ENCODE measurements around the gene PCCA. TPM values are rescaled to one million over a fixed set of nuclear protein-coding genes. Genes with fewer than 3 reads are reported as not detected.

Gene PCCA
- total RNA-seq, 1 donor from 2014 or later, result 66.8 TPM

DNA sequence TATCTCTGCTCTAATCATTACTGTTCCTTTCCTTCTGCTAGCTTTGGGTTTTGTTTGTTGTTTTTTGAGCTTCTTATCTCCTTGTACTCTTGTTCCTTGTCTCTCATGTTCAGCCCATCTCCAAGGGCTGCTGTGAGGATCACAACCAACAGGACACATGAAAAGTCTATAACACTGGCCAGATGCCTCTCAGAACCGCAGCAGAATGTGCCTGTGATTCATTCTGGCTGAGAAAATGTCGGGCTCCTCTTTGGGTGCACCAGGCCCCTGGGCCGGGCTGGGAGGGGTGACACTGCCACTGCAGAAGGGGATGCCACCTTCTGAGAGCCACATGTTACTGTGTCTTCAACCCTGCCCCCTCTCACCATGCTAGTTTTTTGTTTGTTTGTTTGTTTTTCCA lies 451.7 kb downstream of the PCCA start:
- Mint-ChIP-seq H3K27me3 (ENCODE audit: unreplicated experiment) (no peaks in the 10 kb centered on the region), H3K4me3 (ENCODE audit: unreplicated experiment) (no peak overlapping the region), H3K36me3 (ENCODE audit: unreplicated experiment) (no peaks in the 10 kb centered on the region), H3K4me1 (ENCODE audit: low read depth, unreplicated experiment) (peaks cover 35% of the 10 kb centered on the region), H3K9me3 (ENCODE audit: unreplicated experiment) (peaks cover 7% of the 10 kb centered on the region), H3K27ac (ENCODE audit: unreplicated experiment) (no peak overlapping the region)
- DNase-seq, result no peak
- TF ChIP-seq, protein P1, sequence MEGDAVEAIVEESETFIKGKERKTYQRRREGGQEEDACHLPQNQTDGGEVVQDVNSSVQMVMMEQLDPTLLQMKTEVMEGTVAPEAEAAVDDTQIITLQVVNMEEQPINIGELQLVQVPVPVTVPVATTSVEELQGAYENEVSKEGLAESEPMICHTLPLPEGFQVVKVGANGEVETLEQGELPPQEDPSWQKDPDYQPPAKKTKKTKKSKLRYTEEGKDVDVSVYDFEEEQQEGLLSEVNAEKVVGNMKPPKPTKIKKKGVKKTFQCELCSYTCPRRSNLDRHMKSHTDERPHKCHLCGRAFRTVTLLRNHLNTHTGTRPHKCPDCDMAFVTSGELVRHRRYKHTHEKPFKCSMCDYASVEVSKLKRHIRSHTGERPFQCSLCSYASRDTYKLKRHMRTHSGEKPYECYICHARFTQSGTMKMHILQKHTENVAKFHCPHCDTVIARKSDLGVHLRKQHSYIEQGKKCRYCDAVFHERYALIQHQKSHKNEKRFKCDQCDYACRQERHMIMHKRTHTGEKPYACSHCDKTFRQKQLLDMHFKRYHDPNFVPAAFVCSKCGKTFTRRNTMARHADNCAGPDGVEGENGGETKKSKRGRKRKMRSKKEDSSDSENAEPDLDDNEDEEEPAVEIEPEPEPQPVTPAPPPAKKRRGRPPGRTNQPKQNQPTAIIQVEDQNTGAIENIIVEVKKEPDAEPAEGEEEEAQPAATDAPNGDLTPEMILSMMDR (IDR thresholded peaks at IDR 0.05; ENCODE audit: partially characterized antibody, unreplicated experiment), result no peak

- TF ChIP-seq, protein P1 (IDR thresholded peaks at IDR 0.05; ENCODE audit: partially characterized antibody, unreplicated experiment), result no peak
- Mint-ChIP-seq H3K4me1 (ENCODE audit: low read depth, unreplicated experiment) (peaks cover 37% of the 10 kb centered on the region), H3K27ac (ENCODE audit: unreplicated experiment) (peak overlapping the region; percentile 70)
Observed at GRCh38 chr13:100541897-100542825, 453.3 kb downstream of the PCCA start.

GRCh38 chr13:100542826-100543156 lies 453.9 kb downstream of the PCCA start:
- no peak for DNase-seq
- no peaks in the 10 kb centered on the region for H3K27me3 Mint-ChIP-seq (ENCODE audit: unreplicated experiment)
- peak overlapping the region; percentile 46 for H3K27ac Mint-ChIP-seq (ENCODE audit: unreplicated experiment)
- H3K4me3 Mint-ChIP-seq (ENCODE audit: unreplicated experiment), result no peak overlapping the region
- no peaks in the 10 kb centered on the region for H3K36me3 Mint-ChIP-seq (ENCODE audit: unreplicated experiment)
- peaks cover 36% of the 10 kb centered on the region for H3K4me1 Mint-ChIP-seq (ENCODE audit: low read depth, unreplicated experiment)
- H3K9me3 Mint-ChIP-seq (ENCODE audit: unreplicated experiment), result peaks cover 2% of the 10 kb centered on the region
- TF ChIP-seq, protein P1 (IDR thresholded peaks at IDR 0.05; ENCODE audit: partially characterized antibody, unreplicated experiment), result peak; percentile 73

More at GRCh38 chr13:100541897-100542825, 453.3 kb downstream of the PCCA start:
- H3K9me3 Mint-ChIP-seq (ENCODE audit: unreplicated experiment), result peaks cover 2% of the 10 kb centered on the region
- no peaks in the 10 kb centered on the region for H3K36me3 Mint-ChIP-seq (ENCODE audit: unreplicated experiment)
- peak overlapping the region; percentile 49 for H3K4me3 Mint-ChIP-seq (ENCODE audit: unreplicated experiment)
- DNase-seq, result no peak
- no peaks in the 10 kb centered on the region for H3K27me3 Mint-ChIP-seq (ENCODE audit: unreplicated experiment)

- Mint-ChIP-seq H3K27me3 (ENCODE audit: unreplicated experiment) (no peaks in the 10 kb centered on the region), H3K27ac (ENCODE audit: unreplicated experiment) (no peak overlapping the region), H3K4me1 (ENCODE audit: low read depth, unreplicated experiment) (peaks cover 44% of the 10 kb centered on the region), H3K9me3 (ENCODE audit: unreplicated experiment) (peaks cover 4% of the 10 kb centered on the region), H3K4me3 (ENCODE audit: unreplicated experiment) (no peak overlapping the region), H3K36me3 (ENCODE audit: unreplicated experiment) (no peaks in the 10 kb centered on the region)
- TF ChIP-seq, protein P1 (IDR thresholded peaks at IDR 0.05; ENCODE audit: partially characterized antibody, unreplicated experiment), result no peak
- DNase-seq, result no peak
Observed at GRCh38 chr13:100543872-100544602, 455.1 kb downstream of the PCCA start.

Measured in glutamatergic neuron (in vitro differentiated cells).